HepG2 (cell line): ENCODE measurements around the gene DNM3. TPM values are rescaled to one million over a fixed set of nuclear protein-coding genes. Genes with fewer than 3 reads are reported as not detected.

Experiments
- ATAC-seq: fragments of 200-7000 bp; cut with Tn5 transposase; 3 replicates; pipeline ENCODE4 v1.9.1; 2020; ENCODE audit warnings: mild to moderate bottlenecking, moderate library complexity
- BruUV-seq: library from RNA; stranded (reverse); fragments of 400-500 nt; replicated peaks from 2 replicates; lab custom pipeline; 2021; lab: Mats Ljungman, UMichigan
- CTCF ChIA-PET: fragments of 300-600 bp; formaldehyde crosslinking; extraction: SDS; loops from one replicate; lab custom pipeline; 2021; ENCODE audit warnings: low total read pairs, inconsistent platforms, low intra/inter-chr PET ratio; lab: Yijun Ruan, JAX
- POLR2A ChIA-PET: fragments of 350-600 bp; sonication (Branson Sonifier 250); formaldehyde crosslinking; loops from one replicate; lab custom pipeline; 2020; ENCODE audit warnings: antibody characterized with exemption, inconsistent platforms; lab: Yijun Ruan, JAX
- DNase-seq: peaks from one replicate; pipeline ENCODE4 v3.0.0-alpha.2; 2015; ENCODE audit warnings: low spot score
- FAIRE-seq: peaks from 3 replicates; lab custom pipeline; 2011; peaks lifted over from hg19 to GRCh38; lab: Jason Lieb, UNC
- H2AFZ ChIP-seq: one replicate; pipeline ENCODE4 v1.6.1; 2011; ENCODE audit warnings: low read length, inconsistent platforms
- H3K27ac ChIP-seq: fragments of 300-600 bp; 3 replicates; pipeline ENCODE4 v1.8.0; 2011; ENCODE audit warnings: mixed run types, mild to moderate bottlenecking, mixed read lengths, low read length, inconsistent platforms; ENCODE audit not compliant: insufficient read depth; ENCODE audit errors: extremely low read length
- H3K27me3 ChIP-seq, 2 experiments: fragments of 200-600 bp in 1 of 2; 2 replicates in 1 of 2; 3 replicates in 1 of 2; pipeline versions ENCODE4 v1.6.0 to v1.8.0; 2011; ENCODE audit warnings: low read length in 2 of 2, mild to moderate bottlenecking in 2 of 2, moderate library complexity in 2 of 2, inconsistent platforms in 1 of 2; ENCODE audit not compliant: insufficient read depth in 2 of 2, control insufficient read depth in 1 of 2
- H3K36me3 ChIP-seq, 2 experiments: fragments of 200-600 bp in 1 of 2; replicated peaks in 1 of 2; 2 replicates in 1 of 2; 3 replicates in 1 of 2; pipeline versions ENCODE4 v1.5.1 to v1.8.0; 2011; ENCODE audit warnings: low read length in 2 of 2, inconsistent platforms in 1 of 2; ENCODE audit not compliant: insufficient read depth in 2 of 2, control insufficient read depth in 1 of 2
- H3K4me1 ChIP-seq: 2 replicates; pipeline ENCODE4 v1.5.1; 2012; ENCODE audit warnings: low read length, inconsistent platforms; ENCODE audit not compliant: insufficient read depth
- H3K4me2 ChIP-seq: 2 replicates; pipeline ENCODE4 v1.6.0; 2011; ENCODE audit warnings: low read depth, low read length, inconsistent platforms
- H3K4me3 ChIP-seq, 3 experiments: fragments of 200-600 bp in 1 of 3; sonication (generic), shearing (Covaris generic) in 1 of 3; replicated peaks in 1 of 3; 2 replicates each; pipeline ENCODE4 v1.5.1; 2011 to 2016; ENCODE audit warnings: low read length in 3 of 3, inconsistent platforms in 2 of 3, low read depth in 2 of 3, mild to moderate bottlenecking in 2 of 3, control low read depth in 1 of 3, mixed read lengths in 1 of 3; ENCODE audit not compliant: insufficient read depth in 1 of 3
- H3K79me2 ChIP-seq: one replicate; pipeline ENCODE4 v1.6.1; 2011; ENCODE audit warnings: low read length, inconsistent platforms; ENCODE audit not compliant: insufficient read depth
- H3K9ac ChIP-seq: 2 replicates; pipeline ENCODE4 v1.6.0; 2011; ENCODE audit warnings: mild to moderate bottlenecking, low read depth, low read length, inconsistent platforms; ENCODE audit not compliant: insufficient read depth
- H3K9me3 ChIP-seq: 2 replicates; pipeline ENCODE4 v1.5.1; 2012; ENCODE audit warnings: mild to moderate bottlenecking, low read length
- H4K20me1 ChIP-seq: 2 replicates; pipeline ENCODE4 v1.6.0; 2011; ENCODE audit warnings: inconsistent platforms, mild to moderate bottlenecking, low read length, moderate library complexity; ENCODE audit not compliant: insufficient read depth
- KLF11 ChIP-seq: IDR thresholded peaks from 2 replicates; pipeline ENCODE4 v1.6.1; 2016; ENCODE audit warnings: missing compliant biosample characterization
- KLF15 ChIP-seq: sonication (generic); formaldehyde crosslinking; IDR thresholded peaks from 2 replicates; pipeline ENCODE4 v1.8.1; 2023; ENCODE audit warnings: borderline replicate concordance, mild to moderate bottlenecking, inconsistent platforms, missing genetic modification reagents, mixed read lengths
- ZNF609 ChIP-seq: sonication (generic); formaldehyde crosslinking; IDR thresholded peaks from 2 replicates; pipeline ENCODE4 v1.4.0; 2020; ENCODE audit warnings: mild to moderate bottlenecking, missing genetic modification reagents, borderline replicate concordance
- WGBS: methylation state at CpG from one replicate; pipeline ENCODE4 v1.1.6; 2017; ENCODE audit warnings: low lambda C conversion rate; 5-methylcytosine and 5-hydroxymethylcytosine counted together
- in situ Hi-C: cut with HindIII; loops from 2 replicates; pipeline ENCODE4 v1.10.0; 2017; ENCODE audit warnings: low pct_unique_long_range_greater_than_20kb; ENCODE audit not compliant: extremely low pct_ligation_motif_present
- intact Hi-C: fragments of 100-400 bp; cut with micrococcal nuclease; formaldehyde crosslinking; loops from one replicate; pipeline ENCODE4 v1.10.0; 2022; ENCODE audit not compliant: unreplicated experiment
- polyA plus RNA-seq, 8 experiments: library from polyadenylated mRNA; depleted of rRNA in 3 of 8; stranded (reverse) in 7 of 8; unstranded in 1 of 8; fragments of >200 nt; fragmentation: Illumina TruSeq in 4 of 8; extraction: Trizol in 4 of 8; gene quantifications; 2 replicates each; pipeline versions ENCODE4 v1.2.1 to v1.2.3, GENCODE V29; 2011 to 2016; ENCODE audit warnings: low read depth in 4 of 8, missing spikeins in 1 of 8, mixed read lengths in 1 of 8; ENCODE audit not compliant: insufficient read depth in 1 of 8
- total RNA-seq, 5 experiments: library from RNA; depleted of rRNA; stranded (reverse); fragments of >200 nt; fragmentation: Illumina TruSeq; extraction: Trizol; gene quantifications; 2 replicates each; pipeline ENCODE4 v1.2.3, GENCODE V29; 2016; ENCODE audit warnings: low read depth in 1 of 5
- TF ChIP-seq, protein P1 (sequence below): sonication (generic); formaldehyde crosslinking; IDR thresholded peaks from 2 replicates; pipeline ENCODE4 v1.4.0; 2020; ENCODE audit warnings: missing genetic modification reagents

Gene DNM3
- total and polyA plus RNA-seq, 2 of the 13 experiments (the other 11 are each of a cell fraction or from before 2014, with no cell fraction given), result 0.05 TPM; not detected in 1

GRCh38 chr1:172120381-172120780, 279.1 kb downstream of the DNM3 start:
- WGBS, result 39% methylated on average over 2 of the region's 2 CpGs

DNA sequence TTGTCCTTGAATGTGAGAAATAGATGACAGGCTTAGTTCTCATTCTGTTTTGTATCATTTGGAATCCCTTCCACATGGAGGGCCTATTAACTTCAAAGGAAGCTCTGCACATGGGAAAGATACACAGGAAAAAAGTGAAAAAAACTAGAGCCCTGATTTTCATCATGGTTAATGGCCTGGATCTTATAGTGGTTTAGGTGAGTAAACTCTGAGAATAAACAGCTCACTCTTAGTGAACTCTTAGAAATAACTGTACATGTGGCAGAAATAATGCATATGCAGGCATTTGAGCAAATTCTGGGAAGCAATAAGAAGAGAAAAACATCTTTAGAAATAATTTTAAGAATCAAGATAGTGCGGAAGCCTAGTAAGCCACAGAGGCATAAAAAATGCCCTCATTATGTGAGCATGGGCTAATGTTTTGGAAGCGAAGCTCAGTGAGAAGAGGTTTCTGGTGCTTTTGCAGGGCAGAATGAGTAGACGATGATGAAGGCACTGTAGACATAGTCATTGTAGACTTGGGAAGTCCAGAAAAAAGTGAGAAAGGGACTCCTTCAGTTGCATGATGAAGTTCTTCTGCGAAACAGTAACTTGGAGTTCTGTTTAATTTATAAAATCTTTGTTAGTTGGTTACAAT, 279.9 kb downstream of the DNM3 start:
- Histone ChIP-seq H3K27ac (no peak overlapping the region), H3K9ac (no peak overlapping the region), H3K79me2 (no peaks in the 10 kb centered on the region)
- ATAC-seq, result no peak
- CTCF ChIA-PET, result no interaction called here
- no peak for TF ChIP-seq KLF11 (CRISPR knock-in tag)
- no peak for TF ChIP-seq ZNF609 (CRISPR knock-in tag)
- TF ChIP-seq, protein P1, sequence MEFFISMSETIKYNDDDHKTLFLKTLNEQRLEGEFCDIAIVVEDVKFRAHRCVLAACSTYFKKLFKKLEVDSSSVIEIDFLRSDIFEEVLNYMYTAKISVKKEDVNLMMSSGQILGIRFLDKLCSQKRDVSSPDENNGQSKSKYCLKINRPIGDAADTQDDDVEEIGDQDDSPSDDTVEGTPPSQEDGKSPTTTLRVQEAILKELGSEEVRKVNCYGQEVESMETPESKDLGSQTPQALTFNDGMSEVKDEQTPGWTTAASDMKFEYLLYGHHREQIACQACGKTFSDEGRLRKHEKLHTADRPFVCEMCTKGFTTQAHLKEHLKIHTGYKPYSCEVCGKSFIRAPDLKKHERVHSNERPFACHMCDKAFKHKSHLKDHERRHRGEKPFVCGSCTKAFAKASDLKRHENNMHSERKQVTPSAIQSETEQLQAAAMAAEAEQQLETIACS (CRISPR knock-in tag), result no peak
- TF ChIP-seq, all 625 proteins: peak for 0
- in situ Hi-C loops (no loop called here), intact Hi-C loops (no loop called here)
- no peaks in the 10 kb centered on the region for H3K4me1 ChIP-seq
- DNase-seq (no peak), FAIRE-seq (no peak)
- BruUV-seq, result no TSS peak
- H3K4me3 ChIP-seq, result no peak overlapping the region
- H3K9me3 ChIP-seq, result no peaks in the 10 kb centered on the region
- no peaks in the 10 kb centered on the region for H3K36me3 ChIP-seq
- 45% methylated on average over 4 of the region's 4 CpGs for WGBS
- no peak overlapping the region for H3K4me2 ChIP-seq
- H4K20me1 ChIP-seq, result no peaks in the 10 kb centered on the region
- H2AFZ ChIP-seq, result no peak overlapping the region
- H3K27me3 ChIP-seq, result no peaks in the 10 kb centered on the region
- POLR2A ChIA-PET, result no interaction called here

More at GRCh38 chr1:172120381-172120780, 279.1 kb downstream of the DNM3 start:
- no peaks in the 10 kb centered on the region for H3K79me2 ChIP-seq
- FAIRE-seq (no peak), ATAC-seq (no peak), DNase-seq (no peak)
- POLR2A ChIA-PET, result no interaction called here
- H3K27me3 ChIP-seq, result no peaks in the 10 kb centered on the region
- no peaks in the 10 kb centered on the region for H3K9me3 ChIP-seq
- intact Hi-C loops, result no loop called here
- no TSS peak for BruUV-seq
- in situ Hi-C loops, result no loop called here
- CTCF ChIA-PET, result no interaction called here
- no peak overlapping the region for H3K9ac ChIP-seq
- H3K4me1 ChIP-seq, result no peaks in the 10 kb centered on the region
- no peak overlapping the region for H3K4me2 ChIP-seq
- no peak overlapping the region for H3K27ac ChIP-seq
- no peaks in the 10 kb centered on the region for H4K20me1 ChIP-seq
- H2AFZ ChIP-seq, result no peak overlapping the region
- TF ChIP-seq KLF15 (CRISPR knock-in tag), result no peak
- TF ChIP-seq, all 625 proteins: peak for 0
- H3K36me3 ChIP-seq, result no peaks in the 10 kb centered on the region
- H3K4me3 ChIP-seq, result no peak overlapping the region
